Fibroblast of mammary gland (primary cell): ENCODE results near the gene TBC1D2.
A peak's percentile ranks its signal among the peaks of the same experiment; 100 is the strongest.

Experiments used
- DNase-seq: peaks from one replicate; pipeline ENCODE4 v3.0.0-alpha.2; 2010; ENCODE audit warnings: low read depth
- H3K4me3 ChIP-seq: 2 replicates; pipeline ENCODE4 v1.5.1; 2011; ENCODE audit warnings: low read depth, mild to moderate bottlenecking, low read length, moderate library complexity; ENCODE audit not compliant: control insufficient read depth
- TF ChIP-seq, protein P1 (sequence below): conservative IDR thresholded peaks from 2 replicates; pipeline ENCODE4 v1.5.1; 2011; ENCODE audit warnings: low read depth, low read length, inconsistent platforms; ENCODE audit not compliant: control insufficient read depth, insufficient read depth

TBC1D2 gene

DNA sequence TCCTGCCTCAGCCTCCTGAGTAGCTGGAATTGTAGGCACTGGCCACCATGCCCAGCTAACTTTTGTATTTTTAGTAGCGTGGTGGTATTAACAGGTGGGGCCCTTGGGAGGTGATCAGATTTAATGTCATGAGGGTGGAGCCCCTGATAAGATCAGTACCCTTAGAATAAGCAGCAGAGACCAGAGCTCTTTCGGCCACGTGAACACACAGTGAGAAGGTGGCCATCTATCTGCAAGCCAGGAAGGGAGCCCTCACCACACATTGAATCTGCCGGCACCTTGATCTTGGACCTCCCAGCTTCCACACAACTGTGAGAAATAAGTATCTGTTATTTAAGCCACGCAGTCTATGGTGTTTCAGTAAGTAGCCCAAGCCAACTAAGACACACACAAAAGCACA, 22.5 kb downstream of the TBC1D2 start:
- TF ChIP-seq, protein P1, sequence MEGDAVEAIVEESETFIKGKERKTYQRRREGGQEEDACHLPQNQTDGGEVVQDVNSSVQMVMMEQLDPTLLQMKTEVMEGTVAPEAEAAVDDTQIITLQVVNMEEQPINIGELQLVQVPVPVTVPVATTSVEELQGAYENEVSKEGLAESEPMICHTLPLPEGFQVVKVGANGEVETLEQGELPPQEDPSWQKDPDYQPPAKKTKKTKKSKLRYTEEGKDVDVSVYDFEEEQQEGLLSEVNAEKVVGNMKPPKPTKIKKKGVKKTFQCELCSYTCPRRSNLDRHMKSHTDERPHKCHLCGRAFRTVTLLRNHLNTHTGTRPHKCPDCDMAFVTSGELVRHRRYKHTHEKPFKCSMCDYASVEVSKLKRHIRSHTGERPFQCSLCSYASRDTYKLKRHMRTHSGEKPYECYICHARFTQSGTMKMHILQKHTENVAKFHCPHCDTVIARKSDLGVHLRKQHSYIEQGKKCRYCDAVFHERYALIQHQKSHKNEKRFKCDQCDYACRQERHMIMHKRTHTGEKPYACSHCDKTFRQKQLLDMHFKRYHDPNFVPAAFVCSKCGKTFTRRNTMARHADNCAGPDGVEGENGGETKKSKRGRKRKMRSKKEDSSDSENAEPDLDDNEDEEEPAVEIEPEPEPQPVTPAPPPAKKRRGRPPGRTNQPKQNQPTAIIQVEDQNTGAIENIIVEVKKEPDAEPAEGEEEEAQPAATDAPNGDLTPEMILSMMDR: no peak
- H3K4me3 ChIP-seq: no peak overlapping the region
- DNase-seq: no peak

- TF ChIP-seq, protein P1: no peak
- peak; percentile 91 for DNase-seq
- H3K4me3 ChIP-seq: no peak overlapping the region
Observed at GRCh38 chr9:98231770-98232478, 23.5 kb downstream of the TBC1D2 start.

GRCh38 chr9:98230789-98231188, 24.7 kb downstream of the TBC1D2 start:
- H3K4me3 ChIP-seq: no peak overlapping the region
- TF ChIP-seq, protein P1: no peak
- DNase-seq: no peak

DNA sequence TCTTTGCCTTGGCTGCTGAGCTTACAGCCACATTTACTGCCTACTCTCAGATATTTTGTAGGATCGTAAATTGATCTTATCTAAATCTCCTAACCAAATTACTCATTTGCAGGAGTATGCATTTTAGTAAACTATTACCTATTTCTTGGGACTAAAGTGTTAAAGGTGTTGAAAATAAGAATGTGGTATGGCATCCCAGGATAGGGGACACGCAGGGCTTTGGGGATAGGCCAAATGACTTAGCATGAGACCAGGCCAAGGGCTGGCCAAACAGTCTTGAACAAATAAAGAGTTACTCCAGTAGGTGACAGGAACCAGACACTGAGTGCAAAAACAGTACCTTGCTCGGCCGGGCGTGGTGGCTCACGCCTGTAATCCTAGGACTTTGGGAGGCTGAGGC, 25.1 kb downstream of the TBC1D2 start:
- no peak for DNase-seq
- TF ChIP-seq, protein P1: no peak
- H3K4me3 ChIP-seq: no peak overlapping the region

GRCh38 chr9:98229620-98230019, 25.8 kb downstream of the TBC1D2 start:
- TF ChIP-seq, protein P1: no peak
- H3K4me3 ChIP-seq: no peak overlapping the region
- no peak for DNase-seq

DNA sequence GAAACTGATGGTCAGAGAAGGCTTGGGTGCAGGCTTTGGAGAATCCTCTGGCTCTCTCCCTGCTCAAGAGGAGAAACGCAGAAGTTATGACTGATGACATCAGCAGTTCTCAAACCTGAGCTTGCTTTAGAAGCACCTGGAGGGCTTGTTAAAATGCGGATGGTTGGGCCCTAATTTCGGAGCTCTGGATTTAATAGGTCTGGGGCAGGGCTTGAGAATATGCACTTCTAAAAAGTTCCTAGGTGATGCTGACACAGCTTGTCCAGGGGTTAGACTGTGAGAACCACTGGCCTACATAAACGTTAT, 26.4 kb downstream of the TBC1D2 start:
- H3K4me3 ChIP-seq: no peak overlapping the region
- no peak for DNase-seq
- TF ChIP-seq, protein P1: no peak

DNA sequence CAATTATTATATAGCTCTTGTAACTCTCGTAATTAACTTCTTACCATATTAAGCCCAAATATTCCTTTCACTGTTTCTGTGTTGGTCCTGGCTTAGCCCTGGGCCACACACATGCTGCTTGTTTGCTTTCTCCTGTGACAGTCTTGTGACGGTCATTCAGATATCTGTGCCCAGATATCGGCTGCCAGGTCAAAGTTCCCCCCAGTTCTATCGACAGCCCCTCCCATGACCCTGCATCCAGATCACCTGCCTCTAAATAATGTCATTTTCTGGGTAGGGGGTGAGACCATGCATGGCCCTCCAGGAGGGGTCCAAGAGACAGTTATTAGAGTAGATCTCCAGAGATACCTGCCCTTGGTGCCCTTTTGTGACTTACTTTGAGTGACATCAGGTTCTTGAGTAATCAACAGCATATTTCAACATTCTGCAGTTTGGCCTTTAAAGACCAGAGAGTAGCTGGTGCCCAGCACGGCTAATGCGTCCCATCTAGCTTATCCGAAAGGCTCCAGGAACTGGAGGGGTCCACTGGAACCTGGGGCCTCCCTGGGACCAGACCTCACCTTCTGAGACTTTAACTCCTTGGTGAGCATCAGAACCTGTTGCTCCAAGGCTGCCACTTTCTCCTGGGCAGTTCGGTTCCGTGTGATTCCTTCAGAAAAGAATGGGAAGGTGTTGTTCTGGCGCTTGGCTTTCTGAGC, 26.9 kb downstream of the TBC1D2 start:
- TF ChIP-seq, protein P1: no peak
- no peak for DNase-seq
- no peak overlapping the region for H3K4me3 ChIP-seq
